Embryonic facial prominence (tissue), 1 donor: ENCODE results near the gene LRRC73.
"Not testable (repeated sequence)": the region's sequence is repeated elsewhere in the genome, so short reads cannot be mapped to it uniquely, and the experiment has no call there.

Source experiments
- DNase-seq: peaks from one replicate; pipeline ENCODE4 v3.0.0-alpha.2; 2016; ENCODE audit errors: extremely low spot score

Gene LRRC73

DNA sequence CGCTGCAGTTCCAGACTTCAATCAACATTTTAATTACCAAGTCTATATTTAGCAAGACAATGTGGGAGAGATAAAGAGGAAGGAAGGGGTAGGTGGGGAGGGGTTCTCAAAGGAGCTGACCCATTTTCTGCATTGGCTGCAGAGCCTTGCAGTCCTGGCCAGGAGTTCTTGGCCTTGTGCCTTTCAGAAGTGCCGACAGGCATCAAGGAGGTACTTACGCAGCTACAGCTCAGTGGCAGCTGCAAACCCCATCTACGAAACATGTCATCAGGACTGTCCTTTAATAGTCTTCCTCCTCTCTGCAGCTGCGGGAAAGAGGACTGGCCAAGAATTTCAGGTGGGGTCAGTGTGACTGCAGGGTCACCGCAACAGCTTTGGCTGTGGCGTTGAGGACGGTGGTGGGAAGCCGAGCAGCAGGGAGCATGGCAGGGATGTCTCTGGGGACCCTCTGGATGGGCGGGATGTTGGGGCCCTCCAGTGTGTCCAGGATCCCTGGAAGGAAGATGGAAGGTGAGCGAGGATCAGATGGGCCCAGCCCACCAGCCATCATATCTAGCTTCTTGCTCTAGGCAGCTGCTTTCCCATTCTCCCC, 1.8 kb upstream of the LRRC73 start:
- DNase-seq = no peak

GRCh38 chr6:43510827-43511163, 649 bp upstream of the LRRC73 start:
- no peak for DNase-seq

- no peak for DNase-seq
Measured at GRCh38 chr6:43509142-43509983, 783 bp downstream of the LRRC73 start.

DNA sequence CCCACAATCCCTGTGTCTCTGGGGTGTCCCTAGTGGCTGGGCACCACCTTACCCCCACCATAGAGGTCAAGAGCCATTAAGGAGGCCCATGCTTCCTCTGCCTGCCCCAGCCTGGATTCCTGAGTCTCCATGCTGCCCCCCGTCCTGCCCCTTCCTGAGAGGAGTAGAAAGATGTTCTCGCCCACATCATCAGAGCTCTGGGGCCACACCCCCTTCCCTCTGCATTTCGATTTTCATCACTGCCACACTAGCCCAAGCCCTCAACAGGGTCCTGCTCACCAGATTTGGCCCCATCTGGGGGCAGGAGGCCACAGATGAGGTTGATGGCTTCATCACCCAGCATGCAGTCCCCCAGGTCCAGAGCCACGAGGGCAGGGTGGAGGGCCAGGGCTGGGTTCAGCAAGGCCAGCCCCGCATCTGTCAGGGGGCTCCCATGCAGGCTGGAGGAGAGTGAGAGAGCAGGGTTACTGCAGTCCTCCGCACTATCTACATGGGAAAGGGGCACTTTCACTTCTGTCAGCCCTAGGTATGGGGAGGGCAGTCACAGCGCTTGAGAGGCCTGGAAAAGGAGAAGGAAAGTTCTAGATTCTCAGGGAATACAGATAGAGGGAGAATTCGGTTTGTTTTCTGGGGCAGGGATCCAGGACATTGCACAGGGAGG, 1.5 kb downstream of the LRRC73 start:
- no peak for DNase-seq

DNA sequence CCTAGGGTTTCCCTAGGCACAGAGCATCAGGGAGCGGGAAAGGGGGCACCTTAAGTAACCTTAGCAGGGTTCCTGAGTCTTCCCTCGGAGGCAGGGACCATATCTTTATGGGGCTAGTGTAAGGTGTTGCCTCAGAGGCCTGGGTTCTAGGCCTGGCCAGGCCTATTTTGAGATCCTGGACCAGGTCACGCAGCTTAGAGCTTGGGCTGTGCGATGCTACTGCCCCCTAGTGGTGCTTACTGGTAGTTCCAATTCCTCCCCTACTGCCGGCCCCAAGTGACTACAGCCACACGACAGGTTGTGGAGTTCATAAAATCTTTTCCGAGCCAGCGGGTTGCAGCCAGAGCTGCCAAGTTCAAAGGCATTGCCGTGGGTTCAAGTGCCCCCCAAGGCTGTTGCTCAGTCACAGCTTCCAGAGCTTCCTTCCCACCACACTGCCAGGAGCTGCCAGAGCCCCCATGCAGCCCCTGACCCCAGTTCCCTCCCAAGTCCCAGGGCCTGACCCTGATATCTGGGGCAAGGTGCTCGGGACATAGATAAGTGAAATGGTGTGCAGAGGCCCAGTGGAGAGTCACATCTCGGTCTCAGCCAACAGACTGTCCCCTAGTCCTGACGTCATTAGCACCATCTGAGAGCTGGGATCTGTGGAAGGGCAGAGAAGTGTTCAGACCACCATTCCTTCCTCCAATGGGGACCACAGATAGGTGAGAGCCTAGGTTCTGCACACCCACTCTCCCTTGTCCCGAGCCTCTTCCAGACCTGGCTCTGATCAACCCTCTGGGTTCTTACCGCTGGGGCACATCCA, 3.3 kb downstream of the LRRC73 start:
- DNase-seq = peak; percentile 65

DNA sequence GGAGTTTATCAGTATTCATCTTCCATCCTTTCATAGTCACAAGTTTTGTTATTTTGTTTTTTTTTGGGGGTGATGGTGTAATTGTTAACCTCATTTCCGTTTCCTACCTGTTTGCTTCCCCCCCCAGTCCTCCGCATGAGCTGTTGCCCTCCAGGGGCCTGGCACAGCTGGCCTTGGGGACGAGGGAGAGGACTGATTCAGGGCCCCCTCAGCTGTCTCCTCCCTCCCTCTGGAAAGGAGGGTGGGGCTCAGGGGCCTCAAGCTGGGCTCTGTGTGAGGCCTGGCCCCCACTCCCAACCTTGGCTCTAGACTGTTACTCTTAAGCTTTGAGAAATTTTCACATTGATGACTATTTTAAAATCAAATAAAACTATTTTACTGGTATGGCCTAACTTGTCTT, 4.0 kb downstream of the LRRC73 start:
- DNase-seq = no peak

DNA sequence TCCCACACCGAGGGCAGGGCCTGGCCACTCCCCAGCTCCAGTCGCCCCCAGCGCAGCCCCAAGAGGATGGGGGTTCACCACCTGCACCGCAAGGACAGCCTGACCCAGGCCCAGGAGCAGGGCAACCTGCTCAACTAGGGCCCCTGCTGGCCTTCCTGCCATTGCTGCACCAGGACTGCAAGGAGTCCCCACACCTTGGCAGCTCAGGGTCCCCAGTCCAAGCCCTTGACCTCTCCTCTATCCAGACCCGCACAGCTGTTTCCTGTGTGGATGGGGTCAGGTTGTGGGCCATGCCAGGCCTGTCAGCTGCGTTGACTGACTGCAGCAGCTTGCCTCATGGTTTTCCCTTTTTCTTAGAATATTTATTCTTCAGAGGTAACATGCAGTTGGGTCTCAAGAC, 4.4 kb downstream of the LRRC73 start:
- no peak for DNase-seq

GRCh38 chr6:43504756-43505593, 5.2 kb downstream of the LRRC73 start:
- no peak for DNase-seq

DNA sequence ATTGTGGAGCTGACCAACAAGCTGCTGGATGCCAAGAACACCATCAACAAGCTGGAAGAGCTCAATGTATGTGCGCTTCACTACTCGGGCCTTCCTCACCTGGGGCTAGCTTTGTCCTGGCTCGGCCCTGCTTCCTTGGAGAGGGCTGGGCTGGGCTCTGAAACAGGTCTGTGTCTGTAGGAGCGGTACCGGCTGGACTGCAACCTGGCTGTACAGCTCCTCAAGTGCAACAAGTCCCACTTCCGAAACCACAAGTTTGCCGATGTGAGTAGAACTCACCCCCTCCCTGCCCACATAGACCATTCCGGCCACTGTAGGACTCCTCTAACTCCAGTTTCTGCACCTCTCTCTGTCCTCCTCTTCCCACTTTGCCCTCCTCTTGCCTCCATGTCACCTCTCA, 6.7 kb downstream of the LRRC73 start:
- DNase-seq = no peak

DNA sequence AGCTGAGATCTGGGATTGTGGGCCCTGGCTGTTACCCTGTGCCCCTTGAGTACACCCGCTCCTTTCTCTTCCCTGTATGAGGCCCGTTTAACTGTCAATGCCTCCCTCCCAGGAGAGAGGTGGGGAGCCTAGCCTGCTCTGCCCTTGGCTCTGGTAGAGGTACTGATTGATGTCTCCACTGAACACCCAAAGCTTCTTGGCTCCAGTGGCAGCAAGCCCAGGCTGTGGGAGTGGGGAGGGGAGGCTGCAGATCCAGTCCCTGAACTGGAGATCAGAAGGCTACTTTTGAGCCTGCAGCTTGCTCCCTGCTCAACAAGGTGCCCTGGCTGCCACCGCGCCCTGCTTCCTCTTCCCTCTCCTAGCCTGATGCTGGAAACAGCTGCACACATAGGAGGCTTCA, 7.5 kb downstream of the LRRC73 start:
- no peak for DNase-seq

DNA sequence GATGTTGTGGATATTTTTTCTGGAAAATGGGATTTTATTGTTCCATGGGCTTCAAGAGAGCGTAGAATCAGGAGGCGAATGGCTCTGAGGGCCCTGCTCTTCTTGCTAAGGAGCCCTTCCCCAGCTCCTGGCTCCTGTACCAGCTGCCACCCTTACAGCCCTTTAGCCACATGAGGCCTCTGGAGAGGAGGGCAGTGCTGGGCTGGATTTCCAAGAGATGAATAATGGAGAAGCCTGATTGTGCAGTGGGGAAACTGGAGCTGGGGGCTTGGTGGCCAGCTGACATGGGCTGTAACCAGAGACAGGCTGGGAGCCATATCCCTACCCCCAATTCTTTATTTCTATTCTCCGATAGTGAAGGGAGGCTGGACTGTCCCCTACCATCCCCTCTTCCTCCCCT, 9.2 kb downstream of the LRRC73 start:
- DNase-seq = no peak

DNA sequence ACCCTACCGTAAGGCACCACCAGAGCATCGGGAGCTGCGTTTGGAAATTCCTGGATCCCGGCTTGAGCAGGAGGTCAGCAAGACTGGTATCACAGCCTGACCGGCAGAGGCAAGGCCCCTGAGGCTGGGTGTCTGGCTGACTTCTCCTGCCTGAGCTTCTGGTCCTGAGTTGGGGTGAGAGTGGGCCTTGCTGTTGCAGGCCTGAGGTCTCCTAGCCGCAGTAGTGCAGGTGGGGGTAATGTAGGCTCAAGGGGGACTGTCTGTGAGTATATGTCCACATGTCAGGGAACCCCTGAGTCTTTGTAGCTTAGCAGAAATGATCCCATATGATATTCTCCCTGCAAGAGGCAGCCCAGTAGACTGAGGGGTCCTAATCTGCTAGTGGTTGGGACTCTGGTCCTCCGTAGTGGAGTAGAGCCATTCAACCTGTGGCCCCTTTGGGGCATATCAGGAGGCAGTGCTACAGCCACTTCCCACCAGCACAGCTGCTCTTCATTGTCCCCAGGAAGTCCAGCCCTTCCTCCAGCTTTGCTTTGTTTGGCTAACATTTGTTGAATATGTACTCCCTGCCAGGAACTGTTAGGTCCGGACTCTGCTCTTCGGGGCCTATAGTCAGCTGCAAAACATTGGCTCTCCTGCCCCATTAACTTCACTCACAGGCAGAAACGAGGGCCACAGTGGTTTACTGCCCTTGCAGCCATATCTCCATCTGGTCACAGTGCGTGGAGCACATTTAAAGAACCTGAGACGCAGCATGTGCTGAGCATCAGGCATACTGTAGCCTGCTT, 10.9 kb downstream of the LRRC73 start:
- DNase-seq = no peak

DNA sequence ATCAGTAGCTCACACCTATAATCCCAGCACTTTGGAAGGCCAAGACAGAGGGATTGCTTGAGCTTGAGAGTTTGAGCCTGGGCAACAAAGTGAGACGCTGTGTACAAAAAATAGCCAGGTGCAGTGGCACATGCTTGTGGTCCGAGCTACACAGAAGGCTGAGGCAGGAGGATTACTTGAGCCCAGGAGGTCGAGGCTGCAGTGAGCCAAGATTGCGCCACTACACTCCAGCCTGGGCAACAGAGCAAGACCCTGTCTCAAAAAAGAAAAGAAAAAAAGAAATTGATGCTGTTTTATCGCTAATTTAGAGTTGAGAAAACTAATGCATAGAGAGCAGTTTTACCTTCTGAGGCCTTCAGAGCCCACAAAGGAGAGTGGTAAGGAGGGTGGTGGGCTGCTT, 11.9 kb downstream of the LRRC73 start:
- DNase-seq = not testable (repeated sequence)

DNA sequence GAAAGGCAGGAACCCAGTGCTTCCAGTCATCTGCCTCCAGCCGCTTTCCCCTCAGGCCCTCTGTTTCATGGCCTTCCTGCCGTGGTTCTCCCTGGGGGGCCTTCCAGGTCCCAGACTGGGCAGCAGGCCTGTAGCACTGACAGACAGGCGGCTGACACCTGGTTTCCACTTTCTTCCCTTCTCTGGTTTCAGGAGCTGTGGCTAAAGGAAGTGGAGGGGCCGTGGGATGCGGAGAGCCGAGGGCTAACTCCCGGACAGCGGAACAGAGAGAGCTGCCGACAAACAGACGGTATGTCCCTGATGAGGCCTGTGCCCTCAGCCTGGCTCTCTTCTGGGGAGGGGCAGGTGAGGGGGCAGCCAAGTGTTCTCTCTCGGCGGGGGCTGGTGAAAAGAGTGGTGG, 12.5 kb downstream of the LRRC73 start:
- no peak for DNase-seq

DNA sequence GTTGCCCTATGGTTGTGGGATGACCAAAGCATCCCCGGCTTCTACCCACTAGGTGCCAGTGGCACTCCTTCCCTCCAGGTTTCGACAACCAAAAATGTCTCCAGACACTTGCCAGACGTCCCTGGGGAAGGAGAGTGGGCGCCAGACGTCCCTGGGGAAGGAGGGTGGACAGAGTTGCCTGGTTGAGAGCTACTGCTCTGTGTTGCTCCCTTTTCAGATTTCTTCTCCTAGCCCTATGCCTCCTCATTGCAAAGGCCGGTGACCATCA, 13.1 kb downstream of the LRRC73 start:
- no peak for DNase-seq

- no peak for DNase-seq
Measured at GRCh38 chr6:43496370-43497128, 13.6 kb downstream of the LRRC73 start.

DNA sequence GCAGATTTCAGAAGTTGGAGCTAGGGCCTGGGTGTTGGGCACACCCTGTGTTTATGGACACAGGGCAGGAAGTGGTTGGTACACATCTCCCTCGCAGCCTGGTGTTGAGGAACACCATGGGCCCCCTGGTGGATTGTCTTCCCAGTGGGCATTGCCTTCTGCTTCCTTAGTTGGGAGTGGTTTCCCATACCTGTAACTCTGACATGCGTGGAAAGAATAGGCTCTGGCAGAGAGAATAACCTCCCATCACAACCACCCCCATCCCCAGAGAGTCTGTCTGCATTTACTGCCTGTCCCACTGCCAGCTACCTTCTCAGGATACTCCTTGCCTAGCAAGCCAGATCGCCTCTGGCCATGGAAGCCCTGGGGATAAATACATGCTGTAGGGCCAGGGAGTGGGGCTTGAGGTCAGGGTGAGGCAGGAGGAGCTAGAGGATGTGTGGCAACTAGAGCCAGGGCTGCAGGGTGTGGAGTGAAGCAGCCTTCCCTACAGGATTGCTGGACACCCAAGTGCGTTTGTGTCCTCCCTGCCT, 14.7 kb downstream of the LRRC73 start:
- DNase-seq = no peak

DNA sequence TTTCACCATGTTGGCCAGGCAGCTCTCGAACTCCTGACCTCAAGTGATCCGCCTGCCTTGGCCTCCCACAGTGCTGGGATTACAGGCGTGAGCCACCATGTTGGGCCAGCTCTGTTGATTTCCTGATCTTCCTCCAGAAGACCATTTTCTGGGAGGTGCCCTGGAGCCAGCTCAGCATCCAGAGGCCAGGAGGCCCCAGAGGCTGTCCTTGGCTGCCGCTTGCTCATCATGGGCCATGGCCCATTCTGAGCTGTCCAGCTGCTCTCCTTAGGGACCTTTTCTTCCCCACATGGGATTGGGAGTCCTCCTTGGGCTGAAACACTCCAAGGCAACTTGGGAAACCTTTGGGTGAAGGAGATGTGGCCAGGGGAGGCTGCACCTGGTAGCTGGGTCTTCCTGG, 15.4 kb downstream of the LRRC73 start:
- DNase-seq = no peak

DNA sequence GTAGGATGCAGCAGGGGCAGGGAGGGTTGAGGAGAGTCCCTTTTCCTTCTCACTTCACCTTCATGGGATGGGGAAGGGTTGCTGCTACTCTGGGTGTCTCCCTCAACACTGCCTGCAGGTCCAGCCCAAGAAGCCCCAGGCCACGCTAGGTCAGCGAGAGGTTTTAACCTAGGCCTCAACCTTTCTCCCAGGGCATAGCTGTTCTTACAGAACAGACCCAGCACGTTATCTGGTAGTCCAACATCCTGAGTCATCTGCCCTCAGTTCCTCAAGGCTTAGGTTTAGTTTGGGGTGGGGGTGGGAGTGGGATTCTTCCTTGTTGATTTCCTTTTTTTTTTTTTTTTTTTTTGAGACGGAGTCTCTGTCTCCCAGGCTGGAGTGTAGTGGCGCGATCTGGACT, 15.8 kb downstream of the LRRC73 start:
- no peak for DNase-seq

DNA sequence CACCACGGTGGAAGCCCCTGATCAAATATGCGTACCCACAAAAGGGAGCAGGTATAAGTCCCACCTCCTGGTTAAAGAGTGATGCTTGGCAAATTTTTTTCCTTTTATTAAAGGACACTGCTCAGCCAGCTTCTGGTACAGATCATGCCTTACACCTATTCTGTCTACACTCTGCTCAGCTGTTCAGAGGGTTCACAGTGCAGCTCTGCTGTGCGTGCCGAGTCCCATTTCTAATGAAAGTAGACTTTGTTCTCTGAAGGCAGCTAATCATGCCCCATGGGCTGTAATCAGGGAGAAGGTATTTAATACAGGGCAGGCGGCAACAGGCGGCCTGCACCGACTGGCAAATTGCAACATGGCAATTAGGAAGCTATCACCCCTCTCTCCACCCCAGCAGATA, 16.3 kb downstream of the LRRC73 start:
- no peak for DNase-seq
